K562 (cell line): ENCODE data around the gene RHOB. TPM values are rescaled to one million over a fixed set of nuclear protein-coding genes. Genes with fewer than 3 reads are reported as not detected.

Source experiments
- BACH1 ChIP-seq: fragments of 200-800 bp; sonication (Bioruptor generic); IDR thresholded peaks from 2 replicates; pipeline ENCODE4 v1.6.1; 2016; ENCODE audit warnings: missing genetic modification characterization, missing compliant biosample characterization
- ELF4 ChIP-seq: fragments of 450-650 bp; formaldehyde crosslinking; IDR thresholded peaks from 2 replicates; pipeline ENCODE4 v1.4.0; 2022; ENCODE audit warnings: missing genetic modification characterization
- GATAD2B ChIP-seq: fragments of 450-650 bp; IDR thresholded peaks from 2 replicates; pipeline ENCODE4 v1.6.1; 2017; ENCODE audit warnings: mild to moderate bottlenecking, borderline replicate concordance
- KDM5B ChIP-seq: fragments of 200-600 bp; sonication (generic); IDR thresholded peaks from 2 replicates; pipeline ENCODE4 v1.6.1; 2012; ENCODE audit warnings: low read depth, mild to moderate bottlenecking, moderate library complexity, low read length, control low read depth, inconsistent platforms; ENCODE audit not compliant: insufficient replicate concordance
- NFIC ChIP-seq: fragments of 450-650 bp; IDR thresholded peaks from 2 replicates; pipeline ENCODE4 v1.6.1; 2017; ENCODE audit warnings: mild to moderate bottlenecking, inconsistent platforms
- NR2C1 ChIP-seq, 2 experiments: fragments of 450-650 bp; IDR thresholded peaks; 2 replicates each; pipeline ENCODE4 v1.6.1; 2017; ENCODE audit warnings: mild to moderate bottlenecking in 2 of 2, antibody characterized with exemption in 1 of 2, inconsistent platforms in 1 of 2, missing compliant biosample characterization in 1 of 2, missing genetic modification characterization in 1 of 2
- SNRNP70 ChIP-seq: fragments of 200-400 bp; formaldehyde crosslinking; optimal IDR thresholded peaks from 2 replicates; pipeline ENCODE3; 2017; ENCODE audit warnings: low read depth, low read length
- SRSF7 ChIP-seq: fragments of 200-400 bp; formaldehyde crosslinking; optimal IDR thresholded peaks from 2 replicates; pipeline ENCODE3; 2017; ENCODE audit warnings: mild to moderate bottlenecking, low read depth, low read length
- TEAD4 ChIP-seq, 2 experiments: sonication (generic) in 1 of 2; formaldehyde crosslinking in 1 of 2; IDR thresholded peaks; 2 replicates each; pipeline versions ENCODE4 v1.6.1 to v1.8.0; 2012 to 2022; ENCODE audit warnings: borderline replicate concordance in 1 of 2, inconsistent platforms in 1 of 2, low read length in 1 of 2, mild to moderate bottlenecking in 1 of 2, missing genetic modification reagents in 1 of 2
- ZFP1 ChIP-seq: fragments of 450-650 bp; formaldehyde crosslinking; IDR thresholded peaks from 2 replicates; pipeline ENCODE4 v1.4.0; 2020; ENCODE audit warnings: mild to moderate bottlenecking, mixed read lengths
- ZFX ChIP-seq: sonication (generic); formaldehyde crosslinking; IDR thresholded peaks from 2 replicates; pipeline ENCODE4 v1.8.0; 2022; ENCODE audit warnings: mild to moderate bottlenecking, missing genetic modification reagents, moderate library complexity
- ZNF232 ChIP-seq: sonication (generic); formaldehyde crosslinking; IDR thresholded peaks from 2 replicates; pipeline ENCODE4 v1.8.0; 2022; ENCODE audit warnings: mild to moderate bottlenecking, missing genetic modification reagents
- ZNF644 ChIP-seq: fragments of 200-800 bp; sonication (Bioruptor generic); IDR thresholded peaks from 2 replicates; pipeline ENCODE4 v1.6.1; 2016; ENCODE audit warnings: low read depth, missing genetic modification characterization, missing compliant biosample characterization
- polyA plus RNA-seq, 8 experiments: library from polyadenylated mRNA; depleted of rRNA in 4 of 8; stranded (reverse) in 5 of 8; unstranded in 3 of 8; fragments of >200 nt; fragmentation: Nextera tagmentation in 2 of 8; fragmentation: Illumina TruSeq in 1 of 8; extraction: Ambion mirVana in 2 of 8; extraction: Trizol in 1 of 8; gene quantifications; 2 replicates each; pipeline versions ENCODE4 v1.2.1 to v1.2.3, GENCODE V29; 2011 to 2014; ENCODE audit warnings: inconsistent platforms in 1 of 8, missing spikeins in 1 of 8
- total RNA-seq, 7 experiments: library from RNA; depleted of rRNA in 6 of 7; stranded (reverse); fragments of >200 nt in 6 of 7; fragmentation: Illumina TruSeq in 2 of 7; extraction: Trizol in 2 of 7; gene quantifications; 2 replicates each; pipeline versions ENCODE4 v1.2.1 to v1.2.3, GENCODE V29; 2011 to 2021; ENCODE audit warnings: low replicate concordance in 1 of 7
- TF ChIP-seq, protein P1 (sequence below): sonication (generic); formaldehyde crosslinking; IDR thresholded peaks from 2 replicates; pipeline ENCODE4 v1.8.1; 2023; ENCODE audit warnings: mild to moderate bottlenecking, missing genetic modification reagents
- TF ChIP-seq, protein P2 (sequence below), 3 experiments: fragments of 200-800 bp in 1 of 3; sonication (Bioruptor generic) in 1 of 3; sonication (generic) in 1 of 3; formaldehyde crosslinking in 1 of 3; IDR thresholded peaks; 2 replicates each; pipeline versions ENCODE4 v1.6.1 to v1.8.0; 2016 to 2022; ENCODE audit warnings: mild to moderate bottlenecking in 2 of 3, missing compliant biosample characterization in 2 of 3, missing genetic modification characterization in 2 of 3, missing genetic modification reagents in 1 of 3
- TF ChIP-seq, protein P3 (sequence below): fragments of 250-450 bp; sonication (Bioruptor Pico); IDR thresholded peaks from 2 replicates; pipeline ENCODE4 v1.4.0; 2020; ENCODE audit warnings: mild to moderate bottlenecking, moderate library complexity
- TF ChIP-seq, protein P4 (sequence below): fragments of 250-450 bp; sonication (Bioruptor Pico); IDR thresholded peaks from 2 replicates; pipeline ENCODE4 v1.8.0; 2022; ENCODE audit warnings: moderate library complexity, mild to moderate bottlenecking, inconsistent platforms

The RHOB gene
- total and polyA plus RNA-seq, 9 of the 15 experiments (the other 6 are each of a cell fraction or from before 2014, with no cell fraction given) = 0.07 to 4.8 (median 1.1) TPM

DNA sequence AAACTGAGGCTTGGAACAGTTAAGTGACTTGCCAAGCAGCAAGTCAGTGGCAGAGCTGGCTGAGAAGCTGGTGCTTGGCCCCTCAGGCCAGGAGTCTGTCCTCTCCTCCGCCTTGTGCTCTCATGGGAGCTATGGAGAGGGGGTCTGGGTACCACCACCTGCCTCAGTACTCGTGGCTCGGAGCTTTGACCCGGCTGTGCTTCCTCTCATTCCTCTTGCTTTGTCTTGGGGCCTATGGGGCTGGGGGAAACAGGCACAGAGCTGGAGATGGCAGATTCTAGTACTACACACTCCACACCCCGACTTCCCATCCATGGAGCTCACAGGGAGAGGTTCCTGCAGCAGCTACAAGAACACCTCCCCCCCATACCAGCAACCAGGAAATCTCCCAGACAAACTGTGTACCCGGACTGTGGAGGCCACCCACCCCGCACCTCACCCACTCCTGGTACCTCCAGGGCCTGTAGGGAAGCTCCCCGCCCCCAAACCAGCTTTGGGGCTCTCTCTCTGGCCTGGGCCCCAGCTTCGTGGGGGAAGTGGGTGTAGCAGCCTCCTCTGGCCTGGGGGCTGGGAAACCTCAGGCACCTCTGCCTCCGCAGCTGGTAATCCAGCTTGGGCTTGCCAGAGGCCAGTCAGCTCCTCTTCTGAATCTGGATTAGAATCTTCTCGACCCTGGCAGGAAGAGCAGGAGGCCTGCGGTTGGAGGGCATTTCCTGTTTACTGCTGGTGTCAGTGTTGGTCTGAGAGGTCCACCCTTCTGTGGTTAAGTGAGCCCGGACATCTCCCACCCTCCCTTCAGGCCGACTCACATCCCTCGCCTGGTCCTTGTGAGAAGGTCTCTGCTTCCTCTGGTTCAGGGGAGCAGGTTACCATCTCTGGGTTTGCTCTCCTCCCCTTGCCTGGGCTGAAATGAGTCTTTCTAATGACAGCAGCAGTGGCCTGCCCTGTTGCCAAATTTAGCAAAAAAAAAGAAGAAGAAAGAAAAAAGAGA lies 22.3 kb upstream of the RHOB start (continued):
- TF ChIP-seq, protein P1, sequence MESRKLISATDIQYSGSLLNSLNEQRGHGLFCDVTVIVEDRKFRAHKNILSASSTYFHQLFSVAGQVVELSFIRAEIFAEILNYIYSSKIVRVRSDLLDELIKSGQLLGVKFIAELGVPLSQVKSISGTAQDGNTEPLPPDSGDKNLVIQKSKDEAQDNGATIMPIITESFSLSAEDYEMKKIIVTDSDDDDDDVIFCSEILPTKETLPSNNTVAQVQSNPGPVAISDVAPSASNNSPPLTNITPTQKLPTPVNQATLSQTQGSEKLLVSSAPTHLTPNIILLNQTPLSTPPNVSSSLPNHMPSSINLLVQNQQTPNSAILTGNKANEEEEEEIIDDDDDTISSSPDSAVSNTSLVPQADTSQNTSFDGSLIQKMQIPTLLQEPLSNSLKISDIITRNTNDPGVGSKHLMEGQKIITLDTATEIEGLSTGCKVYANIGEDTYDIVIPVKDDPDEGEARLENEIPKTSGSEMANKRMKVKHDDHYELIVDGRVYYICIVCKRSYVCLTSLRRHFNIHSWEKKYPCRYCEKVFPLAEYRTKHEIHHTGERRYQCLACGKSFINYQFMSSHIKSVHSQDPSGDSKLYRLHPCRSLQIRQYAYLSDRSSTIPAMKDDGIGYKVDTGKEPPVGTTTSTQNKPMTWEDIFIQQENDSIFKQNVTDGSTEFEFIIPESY (CRISPR knock-in tag) = no peak
- TF ChIP-seq SRSF7 (no peak), ZFX (CRISPR knock-in tag) (0 out of 2 replicates have a peak, but pooled peaks have one; percentile 16), GATAD2B (no peak), NFIC (no peak), ZNF232 (CRISPR knock-in tag) (no peak), SNRNP70 (no peak), BACH1 (tag) (peak; percentile 31; the same call in 1 of the 2 replicates), ELF4 (CRISPR knock-in tag) (no peak; the same call in 1 of the 2 replicates), ZNF644 (no peak), KDM5B (no peak), TEAD4 (IDR thresholded peaks at IDR 0.05; ENCODE audit: low read length) (peak; percentile 53; the same call in 1 of the 2 replicates), TEAD4 (CRISPR knock-in tag; IDR thresholded peaks at IDR 0.05; ENCODE audit: borderline replicate concordance) (no peak), ZFP1 (CRISPR knock-in tag) (no peak), NR2C1 (IDR thresholded peaks at IDR 0.05) (no peak), NR2C1 (tag; IDR thresholded peaks at IDR 0.05) (no peak)
- TF ChIP-seq, protein P2, sequence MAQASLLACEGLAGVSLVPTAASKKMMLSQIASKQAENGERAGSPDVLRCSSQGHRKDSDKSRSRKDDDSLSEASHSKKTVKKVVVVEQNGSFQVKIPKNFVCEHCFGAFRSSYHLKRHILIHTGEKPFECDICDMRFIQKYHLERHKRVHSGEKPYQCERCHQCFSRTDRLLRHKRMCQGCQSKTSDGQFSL (CRISPR knock-in tag; IDR thresholded peaks at IDR 0.05) = peak; percentile 54; the same call in 1 of the 2 replicates
- TF ChIP-seq, protein P2 (tag; IDR thresholded peaks at IDR 0.05) = no peak
- TF ChIP-seq, protein P3, sequence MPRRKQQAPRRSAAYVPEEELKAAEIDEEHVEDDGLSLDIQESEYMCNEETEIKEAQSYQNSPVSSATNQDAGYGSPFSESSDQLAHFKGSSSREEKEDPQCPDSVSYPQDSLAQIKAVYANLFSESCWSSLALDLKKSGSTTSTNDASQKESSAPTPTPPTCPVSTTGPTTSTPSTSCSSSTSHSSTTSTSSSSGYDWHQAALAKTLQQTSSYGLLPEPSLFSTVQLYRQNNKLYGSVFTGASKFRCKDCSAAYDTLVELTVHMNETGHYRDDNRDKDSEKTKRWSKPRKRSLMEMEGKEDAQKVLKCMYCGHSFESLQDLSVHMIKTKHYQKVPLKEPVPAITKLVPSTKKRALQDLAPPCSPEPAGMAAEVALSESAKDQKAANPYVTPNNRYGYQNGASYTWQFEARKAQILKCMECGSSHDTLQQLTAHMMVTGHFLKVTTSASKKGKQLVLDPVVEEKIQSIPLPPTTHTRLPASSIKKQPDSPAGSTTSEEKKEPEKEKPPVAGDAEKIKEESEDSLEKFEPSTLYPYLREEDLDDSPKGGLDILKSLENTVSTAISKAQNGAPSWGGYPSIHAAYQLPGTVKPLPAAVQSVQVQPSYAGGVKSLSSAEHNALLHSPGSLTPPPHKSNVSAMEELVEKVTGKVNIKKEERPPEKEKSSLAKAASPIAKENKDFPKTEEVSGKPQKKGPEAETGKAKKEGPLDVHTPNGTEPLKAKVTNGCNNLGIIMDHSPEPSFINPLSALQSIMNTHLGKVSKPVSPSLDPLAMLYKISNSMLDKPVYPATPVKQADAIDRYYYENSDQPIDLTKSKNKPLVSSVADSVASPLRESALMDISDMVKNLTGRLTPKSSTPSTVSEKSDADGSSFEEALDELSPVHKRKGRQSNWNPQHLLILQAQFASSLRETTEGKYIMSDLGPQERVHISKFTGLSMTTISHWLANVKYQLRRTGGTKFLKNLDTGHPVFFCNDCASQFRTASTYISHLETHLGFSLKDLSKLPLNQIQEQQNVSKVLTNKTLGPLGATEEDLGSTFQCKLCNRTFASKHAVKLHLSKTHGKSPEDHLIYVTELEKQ (CRISPR knock-in tag) = no peak
- TF ChIP-seq, protein P4, sequence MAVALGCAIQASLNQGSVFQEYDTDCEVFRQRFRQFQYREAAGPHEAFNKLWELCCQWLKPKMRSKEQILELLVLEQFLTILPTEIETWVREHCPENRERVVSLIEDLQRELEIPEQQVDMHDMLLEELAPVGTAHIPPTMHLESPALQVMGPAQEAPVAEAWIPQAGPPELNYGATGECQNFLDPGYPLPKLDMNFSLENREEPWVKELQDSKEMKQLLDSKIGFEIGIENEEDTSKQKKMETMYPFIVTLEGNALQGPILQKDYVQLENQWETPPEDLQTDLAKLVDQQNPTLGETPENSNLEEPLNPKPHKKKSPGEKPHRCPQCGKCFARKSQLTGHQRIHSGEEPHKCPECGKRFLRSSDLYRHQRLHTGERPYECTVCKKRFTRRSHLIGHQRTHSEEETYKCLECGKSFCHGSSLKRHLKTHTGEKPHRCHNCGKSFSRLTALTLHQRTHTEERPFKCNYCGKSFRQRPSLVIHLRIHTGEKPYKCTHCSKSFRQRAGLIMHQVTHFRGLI (CRISPR knock-in tag) = no peak
